NCI-H187 treated with DMSO at 0.1 percent for 48 hours (cell line): ENCODE results near the gene HORMAD2.

Experiments used
- DNase-seq: peaks from one replicate; lab custom pipeline; 2025; lab: John Stamatoyannopoulos, UW

HORMAD2 gene

GRCh38 chr22:30105483-30105882, 25.2 kb downstream of the HORMAD2 start:
- no peak for DNase-seq

GRCh38 chr22:30113494-30113893, 33.2 kb downstream of the HORMAD2 start:
- DNase-seq, result no peak

- DNase-seq, result no peak
Observed at GRCh38 chr22:30114361-30114760, 34.1 kb downstream of the HORMAD2 start.

GRCh38 chr22:30115705-30116104, 35.4 kb downstream of the HORMAD2 start:
- no peak for DNase-seq

GRCh38 chr22:30116362-30117117, 36.3 kb downstream of the HORMAD2 start:
- no peak for DNase-seq

- no peak for DNase-seq
Observed at GRCh38 chr22:30117256-30117655, 37.0 kb downstream of the HORMAD2 start.

DNA sequence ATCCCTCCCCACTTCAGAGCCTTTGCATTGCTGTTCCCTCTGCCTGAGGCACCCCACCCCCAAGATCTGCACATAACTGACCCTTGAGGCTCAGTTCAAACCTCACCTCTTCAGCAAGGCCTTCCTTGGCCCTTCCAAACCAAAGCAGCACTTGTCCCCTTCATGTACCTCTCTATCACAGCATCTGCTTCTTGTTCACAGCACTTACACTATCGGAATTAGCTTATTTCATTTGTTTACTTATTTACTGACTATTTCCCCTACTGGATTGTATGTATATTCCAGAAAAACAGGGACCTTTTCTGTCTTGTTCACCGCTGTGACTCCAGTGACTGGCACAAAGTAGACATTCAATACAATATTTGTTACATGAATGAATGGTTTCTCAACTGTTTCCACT, 38.0 kb downstream of the HORMAD2 start:
- DNase-seq, result no peak

DNA sequence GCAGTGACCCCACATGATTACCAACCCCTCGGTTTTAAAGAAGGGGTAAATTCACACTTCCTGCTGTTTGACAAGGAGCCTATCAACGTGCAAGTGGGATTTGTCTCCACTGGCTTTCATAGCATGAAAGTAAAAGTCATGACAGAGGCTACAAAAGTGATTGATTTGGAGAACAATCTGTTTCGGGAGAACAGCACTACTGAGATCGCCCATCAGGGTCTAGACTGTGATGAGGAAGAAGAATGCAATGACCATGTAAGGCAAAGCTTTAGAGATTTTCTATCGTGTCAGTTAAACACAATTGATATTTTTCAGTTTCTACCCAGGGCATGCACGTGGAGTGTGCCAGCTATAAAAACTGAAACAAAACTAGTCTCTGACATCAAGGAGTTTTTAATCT, 41.7 kb downstream of the HORMAD2 start:
- no peak for DNase-seq

GRCh38 chr22:30123463-30123862, 43.2 kb downstream of the HORMAD2 start:
- DNase-seq, result no peak

DNA sequence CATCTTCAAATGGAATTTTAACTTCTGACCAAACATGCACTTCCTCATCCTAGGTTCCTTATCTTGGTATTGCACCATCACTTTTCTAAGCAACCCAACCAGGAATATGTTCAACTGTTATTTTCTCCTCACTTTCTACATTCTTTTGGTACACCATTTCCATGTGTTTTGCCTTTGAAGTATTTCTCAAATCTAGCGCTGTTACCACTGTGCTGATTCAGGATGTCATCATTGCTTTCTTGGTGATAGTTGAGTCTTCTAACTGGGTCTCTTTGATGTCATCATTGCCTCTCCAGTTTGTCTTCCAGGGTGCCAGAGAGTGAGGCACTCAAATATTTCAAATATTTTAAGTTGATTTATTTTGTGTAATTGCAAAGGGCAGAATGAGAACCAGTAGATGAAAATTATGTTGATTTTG, 47.5 kb downstream of the HORMAD2 start:
- no peak for DNase-seq

DNA sequence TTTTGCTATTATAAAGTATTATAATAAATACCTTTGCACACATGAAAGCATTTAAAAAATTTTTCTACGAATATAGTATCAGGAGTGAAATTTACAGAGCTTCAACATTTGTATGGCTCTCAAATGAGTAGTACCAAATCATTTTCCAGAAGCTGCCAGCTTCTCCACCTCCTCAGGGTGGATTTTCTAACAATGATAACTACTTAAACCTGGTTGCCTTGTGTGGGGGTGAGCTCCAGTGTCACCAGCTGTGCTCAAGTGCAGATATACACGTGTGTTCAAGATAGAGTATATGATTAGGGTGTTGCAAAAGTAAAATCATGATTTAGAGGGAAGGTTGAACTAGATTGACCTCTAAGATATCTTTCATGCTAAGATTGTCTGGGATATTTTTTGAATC, 48.2 kb downstream of the HORMAD2 start:
- no peak for DNase-seq

- DNase-seq, result no peak
Observed at GRCh38 chr22:30129636-30130035, 49.4 kb downstream of the HORMAD2 start.

GRCh38 chr22:30132290-30132996, 52.2 kb downstream of the HORMAD2 start:
- no peak for DNase-seq

DNA sequence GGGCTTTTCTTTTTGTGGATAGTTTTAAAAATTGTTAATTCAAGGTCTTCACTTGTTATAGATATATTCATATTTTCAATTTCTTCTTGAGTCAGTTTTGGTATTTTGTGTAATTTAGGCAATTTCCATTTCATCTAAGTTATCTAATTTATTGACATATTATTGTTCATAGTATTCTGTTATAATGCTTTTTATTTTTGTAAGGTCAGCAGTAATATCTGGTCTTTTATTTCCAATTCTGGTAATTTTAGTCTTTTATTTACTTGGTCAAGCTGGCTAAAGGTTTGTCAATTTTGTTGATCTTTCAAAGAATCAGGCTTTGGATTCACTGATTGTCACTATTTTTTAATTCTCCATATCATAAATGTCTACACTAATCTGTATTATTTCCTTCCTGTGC, 60.1 kb downstream of the HORMAD2 start:
- no peak for DNase-seq

GRCh38 chr22:30143265-30143664, 63.0 kb downstream of the HORMAD2 start:
- DNase-seq, result no peak

DNA sequence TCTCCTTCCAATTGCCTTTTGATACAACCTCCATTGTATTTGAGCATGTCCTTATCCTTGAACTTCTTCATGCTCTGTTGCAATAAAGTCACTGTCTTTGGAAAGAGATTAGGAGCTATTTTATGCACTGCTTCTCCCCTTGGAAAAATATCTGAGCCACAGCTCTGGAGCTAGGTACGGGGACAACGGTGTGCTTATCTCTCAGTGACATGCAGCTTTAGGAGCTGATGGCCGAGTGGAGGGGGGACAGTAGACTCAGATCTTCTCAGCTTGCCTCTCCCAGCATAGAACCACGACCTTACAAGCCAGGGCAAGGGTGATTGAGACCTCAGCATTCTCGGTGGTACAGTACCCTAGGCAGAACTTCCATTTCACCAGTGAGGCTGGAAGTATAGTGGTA, 64.1 kb downstream of the HORMAD2 start:
- DNase-seq, result no peak

GRCh38 chr22:30150212-30150611, 69.9 kb downstream of the HORMAD2 start:
- no peak for DNase-seq

GRCh38 chr22:30158277-30158676, 78.0 kb downstream of the HORMAD2 start:
- no peak for DNase-seq

- no peak for DNase-seq
Observed at GRCh38 chr22:30158744-30159500, 78.7 kb downstream of the HORMAD2 start.

DNA sequence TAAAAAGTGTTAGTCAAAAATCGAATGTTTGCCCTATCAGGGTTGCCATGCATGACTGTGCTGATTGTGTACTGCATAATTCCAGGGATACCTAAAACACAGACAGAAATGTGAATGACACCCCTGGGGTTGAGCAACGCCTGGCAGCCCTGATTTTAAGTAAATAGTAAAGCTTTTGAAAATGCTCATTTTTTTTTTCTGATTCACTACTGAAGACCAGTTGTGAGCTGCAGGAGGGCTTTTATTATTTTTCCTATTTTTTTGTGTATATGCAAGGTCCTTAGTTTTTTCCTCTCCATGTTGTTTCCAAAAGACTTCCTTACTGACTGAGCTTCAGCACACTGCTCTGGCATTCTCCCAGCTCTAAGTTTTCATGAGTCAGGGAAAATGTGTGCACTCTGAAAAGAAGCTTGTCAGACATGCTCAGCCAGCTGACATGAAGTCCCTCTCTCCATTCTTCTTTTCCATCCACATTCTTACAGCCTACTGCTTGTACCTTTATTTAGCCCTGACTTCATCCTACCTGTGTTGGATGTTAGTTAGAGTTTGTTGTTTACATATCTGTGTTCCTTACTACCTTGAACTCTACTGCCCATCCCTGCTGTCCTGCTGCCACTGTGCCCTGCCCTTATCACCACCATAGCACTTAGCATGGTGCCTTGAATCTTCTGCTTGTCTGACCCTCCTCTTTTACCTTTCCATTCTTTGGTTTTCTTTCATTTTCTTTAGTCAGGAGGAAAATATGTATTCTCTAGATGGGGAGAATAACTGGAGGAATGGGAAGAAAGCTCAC, 79.5 kb downstream of the HORMAD2 start:
- no peak for DNase-seq

GRCh38 chr22:30161051-30161469, 80.8 kb downstream of the HORMAD2 start:
- no peak for DNase-seq

GRCh38 chr22:30167296-30167695, 87.0 kb downstream of the HORMAD2 start:
- DNase-seq, result no peak
